ENCODE data around the gene TWIST2.

DNA sequence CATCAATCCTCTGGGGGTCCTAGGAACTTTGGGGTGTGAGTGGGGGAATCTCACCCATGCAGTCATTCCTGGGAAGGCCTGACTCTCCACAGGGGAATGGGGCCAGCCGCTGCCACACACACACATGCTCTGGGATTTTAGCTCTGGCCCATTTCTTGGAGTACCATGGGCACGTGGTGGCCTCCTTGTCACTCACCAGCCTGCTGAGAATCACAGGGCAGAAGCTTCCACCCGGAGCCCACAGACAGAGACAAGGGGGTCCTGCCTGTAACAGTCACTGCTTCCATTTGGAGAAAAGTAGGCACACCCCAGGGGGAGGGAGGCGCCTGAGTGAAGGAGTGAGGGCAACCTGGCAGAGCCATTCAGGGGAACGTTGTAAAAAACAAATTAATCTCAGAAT lies 48.8 kb downstream of the TWIST2 start:
- TF ChIP-seq ZNF274 (IDR thresholded peaks at IDR 0.05; ENCODE audit: low read depth, low read length) (no peak), SUZ12 (IDR thresholded peaks at IDR 0.05; ENCODE audit: extremely low read depth, insufficient read depth, insufficient read length) (no peak), YY1 (IDR thresholded peaks at IDR 0.05; ENCODE audit: insufficient read depth, insufficient read length) (no peak)

Measured in NT2/D1 (cell line).